ENCODE results near the gene MRTFA. TPM values are rescaled to one million over a fixed set of nuclear protein-coding genes. Genes with fewer than 3 reads are reported as not detected.

Gene MRTFA
- total and polyA plus RNA-seq, 8 donors = 22.5 to 58.0 (median 26.5) TPM

DNA sequence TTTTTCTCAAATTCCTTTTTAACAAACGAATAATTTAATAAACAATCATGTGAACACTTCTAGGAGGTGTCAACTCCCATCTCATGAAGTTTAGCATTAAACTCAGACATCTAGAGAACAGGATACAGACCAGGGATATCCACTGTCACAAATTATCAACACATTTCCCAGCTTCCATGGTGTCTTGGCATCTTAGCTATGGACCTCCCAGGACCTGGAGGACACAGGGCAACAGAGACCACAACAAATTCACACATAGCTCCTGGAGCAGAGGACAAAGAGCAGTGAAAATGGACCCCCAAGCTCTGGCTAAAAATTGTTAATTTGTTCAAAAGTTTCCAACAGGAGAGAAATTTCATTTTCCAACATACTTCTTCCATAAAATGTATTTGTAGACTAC lies 163.9 kb downstream of the MRTFA start:
- DNase-seq (no peak), ATAC-seq (no peak)
- intact Hi-C loops (cut with DNase I) = no loop called here
- no peaks in the 10 kb centered on the region for H3K27me3 ChIP-seq
- no peak overlapping the region for H3K27ac ChIP-seq
- H3K4me1 ChIP-seq = peaks cover 6 to 29% of the 10 kb centered on the region in 2 donors
- H3K4me3 ChIP-seq = no peak overlapping the region
- H3K36me3 ChIP-seq = no peaks in the 10 kb centered on the region
- H3K9me3 ChIP-seq = no peaks in the 10 kb centered on the region
- TF ChIP-seq CTCF (IDR thresholded peaks at IDR 0.05) = no peak

DNA sequence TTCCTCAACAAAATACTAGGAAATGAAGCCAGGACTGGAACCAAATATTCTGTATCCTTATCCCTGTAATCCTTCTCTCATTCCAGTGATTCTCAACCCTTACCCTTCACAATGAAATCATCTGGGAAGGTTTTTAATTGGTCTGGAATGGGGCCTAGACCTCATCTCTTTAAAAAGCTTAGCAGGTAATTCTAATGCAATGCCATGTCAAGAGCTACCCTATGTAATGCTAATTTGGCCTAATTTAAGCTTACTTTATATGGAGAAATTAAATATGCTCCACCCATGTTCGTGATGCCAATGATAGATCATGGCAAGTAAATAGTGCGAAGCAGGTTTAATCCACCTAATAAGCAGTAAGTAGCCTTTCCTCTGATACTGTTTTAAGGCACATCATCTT lies 164.5 kb downstream of the MRTFA start:
- Histone ChIP-seq H3K27ac (no peak overlapping the region), H3K9me3 (no peaks in the 10 kb centered on the region), H3K4me3 (no peak overlapping the region), H3K4me1 (peaks cover 6 to 23% of the 10 kb centered on the region in 2 donors), H3K27me3 (no peaks in the 10 kb centered on the region), H3K36me3 (no peaks in the 10 kb centered on the region)
- intact Hi-C loops (cut with DNase I) = no loop called here
- DNase-seq = no peak
- no peak for TF ChIP-seq CTCF (IDR thresholded peaks at IDR 0.05)
- no peak for ATAC-seq

DNA sequence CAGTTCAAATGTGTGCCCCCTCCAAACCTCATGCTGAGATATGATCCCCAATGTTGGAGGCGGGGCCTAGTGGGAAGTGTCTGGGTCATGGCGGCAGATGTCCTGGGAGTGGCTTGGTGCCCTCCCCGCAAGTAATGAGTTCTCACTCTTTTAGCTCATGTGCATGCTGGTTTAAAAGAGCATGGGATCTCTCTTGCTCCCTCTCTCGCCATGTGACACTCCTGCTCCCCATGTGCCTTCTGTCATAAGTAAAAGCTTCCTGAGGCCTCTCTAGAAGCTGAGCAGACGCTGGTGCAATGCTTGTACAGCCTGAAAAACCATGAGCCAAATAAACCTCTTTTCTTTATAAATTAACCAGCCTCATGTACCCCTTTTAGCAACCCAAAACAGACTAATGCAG lies 167.3 kb downstream of the MRTFA start:
- ATAC-seq (no peak), DNase-seq (no peak)
- no peak for TF ChIP-seq CTCF (IDR thresholded peaks at IDR 0.05)
- H3K4me3 ChIP-seq = no peak overlapping the region
- no peaks in the 10 kb centered on the region for H3K36me3 ChIP-seq
- no peak overlapping the region for H3K27ac ChIP-seq
- peaks cover 6 to 19% of the 10 kb centered on the region in 2 donors for H3K4me1 ChIP-seq
- no peaks in the 10 kb centered on the region for H3K27me3 ChIP-seq
- no peaks in the 10 kb centered on the region for H3K9me3 ChIP-seq
- intact Hi-C loops (cut with DNase I) = no loop called here

DNA sequence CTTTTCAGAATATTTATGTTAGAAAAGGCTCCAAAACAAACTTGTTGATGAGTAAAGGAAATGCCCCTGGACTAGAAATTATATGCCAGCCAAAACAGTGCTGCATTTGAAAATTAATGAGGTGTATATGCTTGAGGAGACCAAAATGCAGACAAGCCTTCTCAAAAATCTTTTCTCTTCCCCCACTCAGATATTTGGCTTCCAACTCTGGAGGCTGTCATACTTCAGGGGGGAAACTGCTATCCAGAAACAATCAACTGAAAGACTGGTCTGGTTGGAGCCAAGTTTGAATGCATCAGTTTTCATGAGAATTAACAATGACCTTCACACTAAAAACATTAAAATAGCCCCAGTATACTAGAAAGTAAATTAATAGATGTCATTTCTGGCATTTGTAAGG lies 167.9 kb downstream of the MRTFA start:
- Histone ChIP-seq H3K9me3 (no peaks in the 10 kb centered on the region), H3K27ac (no peak overlapping the region), H3K27me3 (no peaks in the 10 kb centered on the region), H3K4me3 (no peak overlapping the region), H3K4me1 (peaks cover 6 to 24% of the 10 kb centered on the region in 2 donors), H3K36me3 (no peaks in the 10 kb centered on the region)
- intact Hi-C loops (cut with DNase I) = no loop called here
- ATAC-seq (no peak), DNase-seq (no peak)
- no peak for TF ChIP-seq CTCF (IDR thresholded peaks at IDR 0.05)

GRCh38 chr22:40466976-40467375 lies 169.5 kb downstream of the MRTFA start:
- intact Hi-C loops (cut with DNase I) = no loop called here
- H3K9me3 ChIP-seq = no peaks in the 10 kb centered on the region
- H3K27ac ChIP-seq = no peak overlapping the region
- ATAC-seq (no peak), DNase-seq (no peak)
- no peaks in the 10 kb centered on the region for H3K27me3 ChIP-seq
- H3K36me3 ChIP-seq = no peaks in the 10 kb centered on the region
- H3K4me3 ChIP-seq = no peak overlapping the region
- peaks cover 6 to 25% of the 10 kb centered on the region in 2 donors for H3K4me1 ChIP-seq
- TF ChIP-seq CTCF (IDR thresholded peaks at IDR 0.05) = no peak

Data from left lung (tissue), 10 donors.